Loucy (cell line): Measurements from ENCODE around the gene OXCT1.

ENCODE experiments used
- CTCF ChIP-seq: fragments of 200-600 bp; sonication (generic); conservative IDR thresholded peaks from 2 replicates; pipeline ENCODE4 v1.5.1; 2014; ENCODE audit warnings: mild to moderate bottlenecking, antibody characterized with exemption, low read length
- EZH2phosphoT487 ChIP-seq: fragments of 200-600 bp; IDR thresholded peaks from 2 replicates; pipeline ENCODE4 v1.6.1; 2018; ENCODE audit warnings: antibody characterized with exemption, mild to moderate bottlenecking, moderate library complexity, borderline replicate concordance

- no peak for TF ChIP-seq CTCF
- TF ChIP-seq EZH2phosphoT487 = no peak
These were observed 187.0 kb downstream of the OXCT1 start for GRCh38 chr5:41683181-41683580.
